NCI-H526 (cell line): Measurements from ENCODE around the gene TFB1M.

ENCODE experiments used
- DNase-seq, 2 experiments: peaks; one replicate each; lab custom pipeline; 2025; lab: John Stamatoyannopoulos, UW

Gene TFB1M

DNA sequence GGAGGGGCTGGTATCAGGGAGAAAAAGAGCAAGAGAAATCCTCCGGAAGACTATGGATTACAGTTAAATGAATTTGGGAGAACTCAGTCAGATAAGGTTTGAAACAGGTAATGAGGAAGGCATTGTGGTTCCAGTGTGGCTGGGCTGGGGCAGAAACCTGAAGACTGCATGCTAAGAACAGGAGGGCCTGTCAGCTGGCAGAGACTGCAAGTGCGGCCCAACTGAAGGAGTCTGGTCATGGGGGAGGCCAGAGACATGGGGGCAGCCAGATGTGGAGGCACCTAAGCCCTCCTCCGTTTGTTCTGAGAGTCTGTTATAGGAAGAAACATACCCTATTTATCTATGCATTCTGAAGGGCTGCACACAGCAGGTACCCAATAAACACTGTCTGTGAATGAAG lies 16.6 kb downstream of the TFB1M start:
- DNase-seq = no peak

- no peak for DNase-seq
These were observed 21.6 kb downstream of the TFB1M start for GRCh38 chr6:155292711-155293110.

DNA sequence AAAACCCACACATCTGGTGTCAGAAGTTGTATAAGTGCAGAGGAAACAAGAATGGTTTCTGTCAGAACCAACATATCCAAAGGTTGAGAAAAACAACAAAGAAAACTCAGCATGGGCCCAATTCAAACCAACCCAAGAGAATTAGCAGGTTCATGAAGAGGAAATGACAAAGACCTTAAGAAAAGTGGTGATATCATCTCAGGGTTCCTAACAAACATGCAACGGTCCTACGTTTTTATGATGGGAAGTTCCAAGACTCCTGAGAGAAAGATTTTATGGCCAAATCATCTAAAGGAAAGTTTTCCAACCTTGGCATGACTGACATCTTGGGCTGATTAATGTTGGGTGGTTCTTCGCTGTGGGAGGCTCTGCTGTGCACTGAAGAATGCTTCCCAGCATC lies 23.0 kb downstream of the TFB1M start:
- DNase-seq = no peak

- no peak for DNase-seq
These were observed 23.8 kb downstream of the TFB1M start for GRCh38 chr6:155290491-155290890.

DNA sequence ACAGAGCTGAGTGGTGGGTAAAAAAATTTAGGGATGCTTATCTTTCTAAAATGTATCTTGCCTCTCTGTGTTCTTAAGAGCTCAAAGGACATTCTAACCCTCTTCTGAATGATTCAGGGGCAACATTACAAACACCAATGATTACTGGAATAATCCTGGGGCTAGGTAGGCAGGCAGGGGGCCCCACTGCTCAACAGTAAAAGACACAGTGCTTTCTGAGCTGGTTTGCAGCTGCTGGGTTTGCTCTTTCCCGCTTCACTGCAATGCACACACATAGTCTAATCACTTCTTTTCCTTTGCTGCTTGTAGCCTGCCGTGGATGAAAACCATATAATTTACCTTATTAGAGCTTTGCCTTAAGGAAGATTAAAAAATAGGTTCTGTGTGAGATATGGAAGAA lies 26.5 kb downstream of the TFB1M start:
- DNase-seq = peak in 1 of 2 experiments; percentile 16

GRCh38 chr6:155284775-155285174 lies 29.5 kb downstream of the TFB1M start:
- DNase-seq = no peak

DNA sequence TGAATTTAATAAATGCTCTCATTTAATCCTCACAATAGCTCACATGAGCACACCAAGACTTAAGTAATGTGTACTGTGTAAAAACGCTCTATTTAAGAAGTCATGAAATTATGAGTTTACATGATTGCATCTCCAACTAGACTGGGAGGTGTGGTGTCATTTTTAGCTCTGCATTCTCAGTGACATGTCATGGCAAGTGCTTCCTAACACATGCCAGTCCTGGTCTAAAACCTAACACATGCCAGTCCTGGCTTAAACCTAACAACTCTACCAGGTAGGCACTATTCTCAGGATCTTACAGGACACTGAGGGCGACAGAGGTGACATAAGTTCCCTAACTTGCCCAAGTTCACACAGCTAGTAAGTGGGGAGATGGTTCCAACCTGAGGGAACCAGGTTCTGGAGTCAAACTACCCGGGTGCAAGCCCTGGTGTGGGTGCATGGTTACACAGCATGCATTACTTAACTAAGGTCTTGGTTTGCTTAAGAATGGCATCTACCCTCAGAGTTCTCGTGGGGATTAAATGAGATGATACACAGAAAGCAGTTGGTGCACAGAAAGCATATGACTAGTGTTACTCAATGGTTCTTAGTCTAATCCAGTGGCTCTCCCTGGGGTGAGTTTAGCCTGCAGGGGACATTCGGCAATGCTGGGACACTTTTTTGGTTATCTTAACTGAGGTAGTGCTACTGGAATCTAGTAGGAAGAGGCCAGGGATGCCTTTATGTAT lies 35.8 kb downstream of the TFB1M start:
- no peak for DNase-seq

DNA sequence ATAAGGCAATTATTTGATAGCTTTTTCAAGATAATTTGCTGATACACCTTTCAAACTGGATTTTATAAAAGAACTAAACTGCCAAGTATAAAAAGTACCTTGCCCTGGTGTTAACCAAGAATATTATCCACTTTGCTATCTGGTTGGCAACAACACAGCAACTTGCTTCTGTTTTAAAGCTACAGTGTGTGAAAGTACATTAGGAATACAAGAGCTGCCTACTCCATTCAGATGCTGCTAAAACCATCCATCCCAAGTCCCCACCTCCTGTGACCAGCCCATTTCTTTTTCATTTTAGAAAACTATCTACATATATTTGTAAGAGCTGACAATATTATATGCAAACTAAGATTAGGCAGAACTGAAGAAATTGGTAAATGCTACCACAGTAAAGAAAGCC lies 37.6 kb downstream of the TFB1M start:
- DNase-seq = no peak

GRCh38 chr6:155275808-155276480 lies 38.3 kb downstream of the TFB1M start:
- DNase-seq = no peak

DNA sequence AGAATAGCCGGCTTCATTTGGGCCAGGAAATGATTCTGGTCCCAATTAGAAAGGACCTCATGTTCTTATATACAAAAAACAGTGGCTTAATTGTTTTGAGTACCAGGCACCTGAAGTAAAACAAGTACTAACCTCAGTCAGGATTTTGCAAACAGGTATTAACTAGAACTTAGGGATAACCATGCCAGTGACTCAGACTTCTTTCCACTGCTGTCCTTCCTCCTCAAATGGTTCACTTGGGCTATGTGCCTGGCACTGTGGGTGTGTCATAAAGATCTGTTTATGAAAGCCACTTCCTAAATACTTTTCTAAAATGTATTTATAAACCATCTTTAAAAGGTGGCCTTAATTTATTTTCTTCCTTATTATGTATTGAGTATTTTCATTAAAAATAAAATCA lies 39.8 kb downstream of the TFB1M start:
- no peak for DNase-seq

DNA sequence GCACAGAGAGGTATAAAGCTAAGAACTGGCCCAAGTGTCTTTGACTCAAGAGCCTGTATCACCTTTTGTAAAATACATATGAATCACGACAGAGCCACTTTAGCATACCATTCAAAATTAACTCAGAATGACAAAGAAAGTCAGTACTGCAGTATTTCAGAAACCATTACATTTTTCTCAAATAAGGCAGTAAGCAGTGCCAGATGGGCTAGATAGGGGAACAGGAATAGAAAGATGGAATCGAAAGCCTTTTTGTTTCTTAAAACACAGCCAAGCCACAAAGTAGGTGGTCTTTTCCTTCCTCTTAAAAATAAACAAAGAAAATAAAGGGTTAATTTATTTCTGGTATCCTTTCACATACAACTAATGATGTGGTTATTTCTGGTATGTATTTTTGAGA lies 40.2 kb downstream of the TFB1M start:
- no peak for DNase-seq

- DNase-seq = no peak
These were observed 40.9 kb downstream of the TFB1M start for GRCh38 chr6:155273431-155273830.

DNA sequence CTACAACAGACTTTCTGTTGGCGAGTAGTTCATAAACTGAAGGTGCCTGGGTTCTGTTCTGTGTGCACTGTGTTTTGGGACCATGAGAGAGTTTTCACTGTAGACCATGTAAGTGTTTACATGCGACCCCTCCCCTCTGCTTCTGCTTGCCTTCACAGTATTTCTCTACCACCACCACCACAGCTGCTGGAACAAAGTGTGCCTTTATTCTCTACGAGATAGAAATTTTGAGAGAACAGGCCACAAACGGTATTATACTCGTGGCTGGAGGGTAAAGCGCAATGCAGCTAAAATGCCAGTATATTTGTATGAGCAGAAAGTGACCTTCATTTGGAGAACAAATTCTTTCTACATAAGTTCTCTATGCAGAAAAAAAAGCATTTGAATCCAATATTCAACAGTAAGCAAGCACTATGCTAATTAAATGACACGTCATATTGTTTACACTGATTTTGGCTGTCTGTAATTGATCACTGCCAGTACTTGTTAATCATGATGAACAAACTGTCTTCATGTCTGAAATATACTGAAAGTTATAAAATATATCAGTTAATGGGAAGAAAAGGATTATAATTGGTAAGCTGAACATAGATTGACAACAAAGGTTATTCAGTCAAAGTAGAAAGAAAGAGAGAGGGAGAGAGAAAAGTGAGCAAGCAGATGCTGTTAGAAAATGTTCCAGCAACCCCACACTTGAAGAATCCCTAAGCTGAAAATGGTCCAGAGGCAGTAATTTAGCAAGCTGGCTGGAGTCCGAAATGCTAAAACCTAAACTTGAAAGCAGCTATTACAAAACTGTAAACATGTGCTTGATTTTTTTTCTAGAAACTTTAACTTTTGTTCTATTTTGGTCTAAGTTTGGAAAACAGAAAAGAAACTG lies 41.7 kb downstream of the TFB1M start:
- no peak for DNase-seq

- DNase-seq = no peak
These were observed 43.1 kb downstream of the TFB1M start for GRCh38 chr6:155271145-155271544.

GRCh38 chr6:155270561-155271091 lies 43.7 kb downstream of the TFB1M start:
- DNase-seq = no peak

DNA sequence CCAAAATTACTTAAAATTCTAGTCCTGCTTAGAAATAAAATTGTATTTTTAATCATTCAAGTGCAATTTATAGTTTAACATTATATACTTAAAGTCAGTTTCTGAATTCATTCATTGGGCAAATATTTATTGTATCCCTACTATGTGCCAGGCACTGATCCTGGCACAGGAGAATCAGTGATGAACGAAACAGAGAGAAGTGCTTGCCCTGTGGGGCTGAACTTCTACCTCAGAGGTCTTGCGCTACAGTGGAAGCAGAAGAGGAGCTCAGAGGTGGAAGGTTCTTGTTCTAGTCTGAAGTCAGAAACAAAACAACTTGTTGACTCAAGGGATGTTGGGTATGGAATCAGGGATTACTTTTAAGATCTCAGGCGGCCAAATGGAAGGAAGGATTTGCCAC lies 44.5 kb downstream of the TFB1M start:
- no peak for DNase-seq

DNA sequence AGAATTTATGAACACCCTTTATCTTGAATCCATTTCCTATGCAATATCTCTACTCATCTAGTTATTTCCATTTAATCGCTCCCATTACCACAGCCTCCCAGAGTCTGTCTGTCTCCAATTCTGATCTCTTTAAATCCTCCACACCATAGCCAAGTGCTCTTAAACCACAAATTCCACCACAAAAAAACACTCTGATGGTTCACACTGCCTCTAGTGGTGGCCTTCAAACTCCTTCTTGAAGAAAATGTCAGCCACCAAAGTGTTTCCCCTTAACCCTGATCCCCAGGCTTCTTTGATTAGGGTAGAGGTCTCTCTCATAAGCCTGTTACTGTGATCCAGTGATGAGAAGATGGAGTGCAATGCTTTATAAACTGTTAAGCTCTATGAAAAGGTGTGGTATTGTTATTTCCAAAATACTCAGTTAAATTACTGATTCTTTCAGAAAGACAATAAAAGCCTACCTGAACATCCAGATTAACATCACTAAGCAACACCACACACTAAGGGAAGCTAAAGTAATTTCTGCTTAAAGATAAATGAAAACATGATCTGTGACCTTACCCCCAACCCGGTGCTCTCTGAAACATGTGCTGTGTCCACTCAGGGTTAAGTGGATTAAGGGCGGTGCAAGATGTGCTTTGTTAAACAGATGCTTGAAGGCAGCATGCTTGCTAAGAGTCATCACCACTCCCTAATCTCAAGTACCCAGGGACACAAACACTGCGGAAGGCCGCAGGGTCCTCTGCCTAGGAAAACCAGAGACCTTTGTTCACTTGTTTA lies 46.0 kb downstream of the TFB1M start:
- DNase-seq = peak in 1 of 2 experiments; percentile 19

GRCh38 chr6:155267411-155267810 lies 46.9 kb downstream of the TFB1M start:
- no peak for DNase-seq

GRCh38 chr6:155265843-155266535 lies 48.3 kb downstream of the TFB1M start:
- DNase-seq = no peak

DNA sequence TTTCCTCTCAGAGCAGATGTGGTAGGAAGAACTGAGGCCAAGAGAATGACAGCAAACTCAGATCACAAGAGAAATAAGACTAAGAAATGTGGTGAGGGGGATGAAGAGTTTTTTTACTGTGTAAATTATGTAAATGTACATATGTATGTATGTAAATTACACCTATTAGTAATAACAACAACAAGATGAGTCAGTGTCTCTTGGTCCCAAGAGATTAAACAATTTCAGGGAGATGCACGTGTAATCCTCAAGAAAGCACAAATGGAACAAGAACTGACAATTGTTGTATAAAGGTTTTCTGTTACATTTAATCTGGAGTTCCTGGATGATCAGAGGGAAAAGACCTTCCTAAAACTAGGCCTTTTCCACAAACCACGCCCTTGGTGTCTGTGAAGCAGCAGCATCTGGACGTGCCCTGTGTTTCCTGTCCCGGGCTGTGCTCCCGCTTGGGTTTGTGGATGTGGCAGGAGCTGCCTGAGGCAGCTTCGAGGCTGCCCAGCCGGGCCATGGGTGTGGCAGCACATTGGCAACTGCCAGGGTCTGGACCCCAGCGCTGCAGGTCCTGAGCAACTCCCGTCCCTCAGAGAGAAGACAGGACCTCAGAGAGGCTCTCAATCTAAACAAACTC lies 49.5 kb downstream of the TFB1M start:
- DNase-seq = peak in 1 of 2 experiments; percentile 54
